ENCODE measurements around the gene FAM81A. TPM values are rescaled to one million over a fixed set of nuclear protein-coding genes. Genes with fewer than 3 reads are reported as not detected.

Gene FAM81A
- total and polyA plus RNA-seq, 9 of the 15 experiments (the other 6 are each of a cell fraction or from before 2014, with no cell fraction given) = not detected

DNA sequence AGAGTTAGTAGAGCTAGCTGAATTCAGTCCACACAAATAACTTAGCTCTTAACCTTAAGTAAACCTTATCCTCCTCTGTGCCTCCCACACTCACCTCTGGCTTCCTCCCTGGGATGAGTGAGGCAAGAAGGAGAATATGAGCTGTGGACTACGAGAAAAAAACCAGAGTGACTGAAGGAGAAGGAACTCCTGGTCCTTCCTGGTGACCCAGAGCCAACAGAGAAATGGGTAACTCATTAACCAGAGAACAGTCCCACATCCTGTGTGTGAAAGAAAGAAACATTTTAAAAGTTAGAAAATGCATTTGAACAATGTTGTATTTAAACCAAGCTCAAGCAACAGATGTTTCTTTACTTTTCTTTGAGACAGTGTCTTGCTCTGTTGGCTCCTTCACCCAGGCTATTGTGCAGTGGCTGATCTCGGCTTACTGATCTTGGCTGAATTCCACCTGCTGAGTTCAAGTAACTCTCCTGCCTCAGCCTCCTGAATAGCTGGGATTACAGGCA is 27.5 kb upstream of the FAM81A start (continued):
- no peak for TF ChIP-seq FOXO4 (CRISPR knock-in tag; IDR thresholded peaks at IDR 0.05)
- TF ChIP-seq MTA3 (IDR thresholded peaks at IDR 0.05; ENCODE audit: borderline replicate concordance) = no peak
- no peak for TF ChIP-seq ADNP (tag; IDR thresholded peaks at IDR 0.05)
- no peak for TF ChIP-seq SIRT6 (IDR thresholded peaks at IDR 0.05; ENCODE audit: low read depth, low read length)
- TF ChIP-seq ZKSCAN3 (CRISPR knock-in tag; IDR thresholded peaks at IDR 0.05) = no peak
- TF ChIP-seq CREB1 (IDR thresholded peaks at IDR 0.05) = no peak
- no peak for TF ChIP-seq CREB1 (CRISPR knock-in tag; IDR thresholded peaks at IDR 0.05)
- no peak for TF ChIP-seq ETV5 (CRISPR knock-in tag; IDR thresholded peaks at IDR 0.05; ENCODE audit: low read depth)
- no peak for TF ChIP-seq TOE1 (IDR thresholded peaks at IDR 0.05; ENCODE audit: borderline replicate concordance)
- TF ChIP-seq TOE1 (CRISPR knock-in tag; IDR thresholded peaks at IDR 0.05; ENCODE audit: borderline replicate concordance, low read depth) = no peak
- TF ChIP-seq FOXP1 (CRISPR knock-in tag; IDR thresholded peaks at IDR 0.05) = no peak
- no peak for TF ChIP-seq NR1H2 (CRISPR knock-in tag; IDR thresholded peaks at IDR 0.05)
- TF ChIP-seq NKRF (IDR thresholded peaks at IDR 0.05; ENCODE audit: borderline replicate concordance) = no peak
- TF ChIP-seq, protein P1, sequence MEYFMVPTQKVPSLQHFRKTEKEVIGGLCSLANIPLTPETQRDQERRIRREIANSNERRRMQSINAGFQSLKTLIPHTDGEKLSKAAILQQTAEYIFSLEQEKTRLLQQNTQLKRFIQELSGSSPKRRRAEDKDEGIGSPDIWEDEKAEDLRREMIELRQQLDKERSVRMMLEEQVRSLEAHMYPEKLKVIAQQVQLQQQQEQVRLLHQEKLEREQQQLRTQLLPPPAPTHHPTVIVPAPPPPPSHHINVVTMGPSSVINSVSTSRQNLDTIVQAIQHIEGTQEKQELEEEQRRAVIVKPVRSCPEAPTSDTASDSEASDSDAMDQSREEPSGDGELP (CRISPR knock-in tag; IDR thresholded peaks at IDR 0.05; ENCODE audit: borderline replicate concordance) = no peak

Measured in K562 (cell line).